CD14-positive monocyte (primary cell): ENCODE measurements around the gene PLD6. TPM values are rescaled to one million over a fixed set of nuclear protein-coding genes. Genes with fewer than 3 reads are reported as not detected.

Source experiments
- DNase-seq, 3 donors: peaks; one replicate each; pipeline ENCODE4 v3.0.0-alpha.2; 2011 to 2022
- H2AFZ ChIP-seq: 2 replicates; pipeline ENCODE4 v1.6.0; 2012; ENCODE audit warnings: mild to moderate bottlenecking, low read depth, low read length, inconsistent platforms; ENCODE audit not compliant: insufficient read depth, poor library complexity, severe bottlenecking
- H3K27ac ChIP-seq, 2 donors: 1 replicate in 1 of 2; 2 replicates in 1 of 2; pipeline ENCODE4 v1.5.1; 2012 to 2013; ENCODE audit warnings: low read length in 2 of 2, control low read depth in 1 of 2, inconsistent platforms in 1 of 2, low read depth in 1 of 2, mild to moderate bottlenecking in 1 of 2
- H3K27me3 ChIP-seq, 2 donors: one replicate each; pipeline versions ENCODE4 v1.6.0 to v1.6.1; 2011 to 2013; ENCODE audit warnings: low read length in 2 of 2; ENCODE audit not compliant: control insufficient read depth in 2 of 2, insufficient read depth in 2 of 2
- H3K36me3 ChIP-seq, 2 donors: replicated peaks in 1 of 2; 1 replicate in 1 of 2; 2 replicates in 1 of 2; pipeline versions ENCODE4 v1.5.1 to v1.6.1; 2012 to 2013; ENCODE audit warnings: low read length in 2 of 2, control low read depth in 1 of 2, inconsistent platforms in 1 of 2, mild to moderate bottlenecking in 1 of 2; ENCODE audit not compliant: insufficient read depth in 2 of 2, control insufficient read depth in 1 of 2
- H3K4me1 ChIP-seq, 2 donors: 1 replicate in 1 of 2; 2 replicates in 1 of 2; pipeline versions ENCODE4 v1.5.1 to v1.6.1; 2012 to 2013; ENCODE audit warnings: low read length in 2 of 2, control low read depth in 1 of 2, inconsistent platforms in 1 of 2, mild to moderate bottlenecking in 1 of 2, moderate library complexity in 1 of 2; ENCODE audit not compliant: insufficient read depth in 2 of 2, control insufficient read depth in 1 of 2
- H3K4me2 ChIP-seq: replicated peaks from 2 replicates; pipeline ENCODE3; 2012; ENCODE audit warnings: low read length, moderate library complexity, mild to moderate bottlenecking; ENCODE audit not compliant: poor library complexity, severe bottlenecking; ENCODE audit errors: extremely low read depth
- H3K4me3 ChIP-seq, 3 experiments: fragments of 200-600 bp in 1 of 3; sonication (generic) in 1 of 3; replicated peaks in 1 of 3; 1 replicate in 2 of 3; 2 replicates in 1 of 3; pipeline ENCODE4 v1.5.1; 2011 to 2013; ENCODE audit warnings: low read length in 3 of 3, mild to moderate bottlenecking in 3 of 3, control low read depth in 2 of 3, low read depth in 2 of 3, inconsistent platforms in 1 of 3, moderate library complexity in 1 of 3
- H3K79me2 ChIP-seq: 2 replicates; pipeline ENCODE4 v1.6.0; 2012; ENCODE audit warnings: mild to moderate bottlenecking, control low read depth, inconsistent platforms, low read length, moderate library complexity; ENCODE audit not compliant: insufficient read depth
- H3K9ac ChIP-seq: 2 replicates; pipeline ENCODE4 v1.6.0; 2017; ENCODE audit warnings: low read length, mild to moderate bottlenecking; ENCODE audit not compliant: insufficient read depth, poor library complexity, severe bottlenecking
- H3K9me3 ChIP-seq, 2 donors: replicated peaks in 1 of 2; 1 replicate in 1 of 2; 2 replicates in 1 of 2; pipeline versions ENCODE4 v1.5.1 to v1.6.1; 2012 to 2013; ENCODE audit warnings: low read length in 2 of 2, control low read depth in 1 of 2; ENCODE audit not compliant: control insufficient read depth in 1 of 2, insufficient read depth in 1 of 2
- H4K20me1 ChIP-seq: 2 replicates; pipeline ENCODE4 v1.6.0; 2012; ENCODE audit warnings: mild to moderate bottlenecking, low read length, control low read depth, moderate library complexity; ENCODE audit not compliant: insufficient read depth
- H3K27ac Mint-ChIP-seq, 7 donors: one replicate each; pipeline ENCODE4 v1.8.0; 2020; ENCODE audit warnings: mild to moderate bottlenecking in 7 of 7, mixed read lengths in 7 of 7, moderate library complexity in 6 of 7, inconsistent platforms in 2 of 7
- H3K27me3 Mint-ChIP-seq, 3 donors: one replicate each; pipeline ENCODE4 v1.8.0; 2021 to 2022; ENCODE audit warnings: low read depth in 3 of 3, mild to moderate bottlenecking in 3 of 3, mixed read lengths in 3 of 3, moderate library complexity in 3 of 3, inconsistent platforms in 1 of 3
- H3K36me3 Mint-ChIP-seq, 2 donors: one replicate each; pipeline ENCODE4 v1.8.0; 2020; ENCODE audit warnings: mixed read lengths in 2 of 2, inconsistent platforms in 1 of 2, mild to moderate bottlenecking in 1 of 2
- H3K4me1 Mint-ChIP-seq: one replicate; pipeline ENCODE4 v1.8.0; 2020; ENCODE audit warnings: mild to moderate bottlenecking, mixed read lengths
- H3K4me3 Mint-ChIP-seq, 2 donors: one replicate each; pipeline ENCODE4 v1.8.0; 2020; ENCODE audit warnings: mild to moderate bottlenecking in 2 of 2, mixed read lengths in 2 of 2, moderate library complexity in 1 of 2
- H3K9me3 Mint-ChIP-seq, 7 donors: one replicate each; pipeline ENCODE4 v1.8.0; 2020 to 2022; ENCODE audit warnings: mixed read lengths in 7 of 7, mild to moderate bottlenecking in 6 of 7, moderate library complexity in 6 of 7, inconsistent platforms in 2 of 7
- CTCF ChIP-seq: fragments of 200-600 bp; IDR thresholded peaks from one replicate; pipeline ENCODE4 v1.8.0; 2022; ENCODE audit warnings: antibody characterized with exemption, mild to moderate bottlenecking
- WGBS: methylation state at CpG from one replicate; pipeline ENCODE4 v1.1.5; 2013; ENCODE audit warnings: missing lambda C conversion rate; ENCODE audit not compliant: insufficient coverage; 5-methylcytosine and 5-hydroxymethylcytosine counted together
- intact Hi-C, 2 donors: fragments of 100-400 bp; cut with micrococcal nuclease; formaldehyde crosslinking; loops; one replicate each; pipeline versions ENCODE4 v1.15.0 to v1.15.1; 2023
- polyA plus RNA-seq, 3 donors: library from polyadenylated mRNA; depleted of rRNA in 1 of 3; unstranded in 2 of 3; stranded (reverse) in 1 of 3; fragments of 300-500 nt in 2 of 3; fragments of >200 nt in 1 of 3; fragmentation: Illumina TruSeq in 2 of 3; gene quantifications; 1 replicate in 2 of 3; 2 replicates in 1 of 3; pipeline ENCODE4 v1.2.3, GENCODE V29; 2012 to 2021

PLD6 gene
- polyA plus RNA-seq, 3 donors: 0.16 to 0.76 (median 0.50) TPM

GRCh38 chr17:17205368-17206123 is 587 bp downstream of the PLD6 start:
- H3K9me3 ChIP-seq: no peaks in the 10 kb centered on the region
- Mint-ChIP-seq H3K27me3 (peaks cover 13 to 19% (median 15%) of the 10 kb centered on the region in 3 donors), H3K36me3 (peaks cover 19 to 27% of the 10 kb centered on the region in 2 donors), H3K4me1 (peaks cover 23% of the 10 kb centered on the region), H3K9me3 (peaks cover 0 to 7% (median 0%) of the 10 kb centered on the region in 7 donors), H3K4me3 (peak overlapping the region; percentile 80 to 91), H3K27ac (peak overlapping the region in 5 of 7 donors; percentile 12 to 78 (median 50))
- peaks cover 0 to 1% of the 10 kb centered on the region in 2 donors for H3K36me3 ChIP-seq
- H3K4me3 ChIP-seq: peak overlapping the region; percentile 31 to 65 (median 33)
- WGBS: 9% methylated on average over 70 of the region's 70 CpGs
- no peaks in the 10 kb centered on the region for H3K79me2 ChIP-seq
- peaks cover 0 to 5% of the 10 kb centered on the region in 2 donors for H3K27me3 ChIP-seq
- peak overlapping the region; percentile 63 for H3K4me2 ChIP-seq
- H2AFZ ChIP-seq: peak overlapping the region; percentile 75
- H3K9ac ChIP-seq: peak overlapping the region; percentile 51
- peaks cover 16 to 26% of the 10 kb centered on the region in 2 donors for H3K4me1 ChIP-seq
- no peak for TF ChIP-seq CTCF
- no peak overlapping the region for H3K27ac ChIP-seq
- DNase-seq: peak; percentile 16 to 64 (median 37)
- no peaks in the 10 kb centered on the region for H4K20me1 ChIP-seq
- intact Hi-C loops: no loop called here

GRCh38 chr17:17204635-17205231 is 1.4 kb downstream of the PLD6 start:
- intact Hi-C loops: no loop called here
- no peak for DNase-seq
- Mint-ChIP-seq H3K9me3 (peaks cover 0 to 7% (median 0%) of the 10 kb centered on the region in 7 donors), H3K4me1 (peaks cover 23% of the 10 kb centered on the region), H3K36me3 (peaks cover 19 to 30% of the 10 kb centered on the region in 2 donors), H3K4me3 (peak overlapping the region; percentile 80 to 91), H3K27ac (peak overlapping the region in 2 of 7 donors; percentile 19 to 53), H3K27me3 (peaks cover 13 to 19% (median 15%) of the 10 kb centered on the region in 3 donors)
- H3K36me3 ChIP-seq: no peaks in the 10 kb centered on the region
- no peak overlapping the region for H3K27ac ChIP-seq
- H4K20me1 ChIP-seq: no peaks in the 10 kb centered on the region
- 86% methylated on average over 14 of the region's 14 CpGs for WGBS
- H3K79me2 ChIP-seq: no peaks in the 10 kb centered on the region
- peak overlapping the region; percentile 75 for H2AFZ ChIP-seq
- H3K4me1 ChIP-seq: peaks cover 16 to 26% of the 10 kb centered on the region in 2 donors
- TF ChIP-seq CTCF: no peak
- peaks cover 0 to 5% of the 10 kb centered on the region in 2 donors for H3K27me3 ChIP-seq
- no peaks in the 10 kb centered on the region for H3K9me3 ChIP-seq
- peak overlapping the region; percentile 51 for H3K9ac ChIP-seq
- peak overlapping the region; percentile 63 for H3K4me2 ChIP-seq
- H3K4me3 ChIP-seq: peak overlapping the region in 1 of 3 experiments; percentile 65
